Activated T-helper 2 cell treated with anti-CD3 and anti-CD28 coated beads, Interferon-gamma antibody, Interleukin-2, Interleukin-4, amounts not matched to agents 10 μg/mL and 5 μg/mL and 100 μg/mL, durations not matched to agents 14 hours and 24 hours and 36 hours (primary cell): ENCODE data around the gene MMP7. TPM values are rescaled to one million over a fixed set of nuclear protein-coding genes. Genes with fewer than 3 reads are reported as not detected.
A peak's percentile ranks its signal among the peaks of the same experiment; 100 is the strongest.

Experiments
- DNase-seq: peaks from one replicate; pipeline ENCODE4 v3.0.0; 2021; ENCODE audit warnings: low spot score
- H3K27ac Mint-ChIP-seq: one replicate; pipeline ENCODE4 v1.8.0; 2021; ENCODE audit warnings: mixed read lengths
- H3K27me3 Mint-ChIP-seq: one replicate; pipeline ENCODE4 v1.8.0; 2021; ENCODE audit warnings: low read depth, mixed read lengths
- H3K36me3 Mint-ChIP-seq: one replicate; pipeline ENCODE4 v1.8.0; 2021; ENCODE audit warnings: low read depth, mixed read lengths
- H3K4me1 Mint-ChIP-seq: one replicate; pipeline ENCODE4 v1.8.0; 2021; ENCODE audit warnings: low read depth, mixed read lengths
- H3K4me3 Mint-ChIP-seq: one replicate; pipeline ENCODE4 v1.8.0; 2021; ENCODE audit warnings: low read depth, mild to moderate bottlenecking, moderate library complexity, mixed read lengths
- H3K9me3 Mint-ChIP-seq: one replicate; pipeline ENCODE4 v1.8.0; 2021; ENCODE audit warnings: mixed read lengths
- intact Hi-C: fragments of 100-400 bp; cut with micrococcal nuclease; formaldehyde crosslinking; loops from one replicate; pipeline ENCODE4 v1.15.1; 2023
- total RNA-seq: library from RNA; stranded (reverse); gene quantifications from 2 replicates; pipeline ENCODE4 v1.2.3, GENCODE V29; 2022

The MMP7 gene, protein sequence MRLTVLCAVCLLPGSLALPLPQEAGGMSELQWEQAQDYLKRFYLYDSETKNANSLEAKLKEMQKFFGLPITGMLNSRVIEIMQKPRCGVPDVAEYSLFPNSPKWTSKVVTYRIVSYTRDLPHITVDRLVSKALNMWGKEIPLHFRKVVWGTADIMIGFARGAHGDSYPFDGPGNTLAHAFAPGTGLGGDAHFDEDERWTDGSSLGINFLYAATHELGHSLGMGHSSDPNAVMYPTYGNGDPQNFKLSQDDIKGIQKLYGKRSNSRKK
- total RNA-seq: not detected in 2 replicates

- no peak for DNase-seq
- Mint-ChIP-seq H3K27ac (no peak within 1 kb of the TSS), H3K27me3 (peaks cover 15% of the 10 kb centered on the region), H3K9me3 (no peaks in the 10 kb centered on the region), H3K36me3 (no peaks in the 10 kb centered on the region), H3K4me3 (no peak within 1 kb of the TSS), H3K4me1 (peaks cover 13% of the 10 kb centered on the region)
- intact Hi-C loops: loop anchor here (5.0 kb wide), 1 partner anchor 82 kb away; no protein-coding TSS in a partner anchor
These were observed at the start of gene MMP7 for GRCh38 chr11:102530558-102530957. Gene MMP7, minus strand, starts transcription at chr11:102530747. Its CDS starts 47 bp downstream, at chr11:102530700.

DNA sequence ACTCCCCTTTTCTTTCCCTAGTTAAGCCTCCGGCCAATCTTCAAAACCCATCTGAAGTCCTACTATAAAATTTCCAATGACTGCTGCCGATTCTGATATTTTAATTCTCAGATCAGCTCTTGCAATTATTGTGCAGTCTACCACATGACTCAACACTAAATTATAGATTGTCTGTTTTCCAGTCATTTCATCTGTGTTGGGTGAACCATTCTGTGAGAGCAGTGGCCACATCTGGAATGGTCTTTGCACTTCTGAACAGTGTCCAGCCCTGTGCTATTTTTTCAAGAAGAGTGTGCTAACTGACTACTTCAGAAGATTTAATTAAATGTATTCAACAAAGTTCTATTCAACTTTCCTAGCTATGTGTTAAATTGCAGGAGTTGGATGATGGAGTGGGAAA lies 47.2 kb upstream of the MMP7 start:
- Mint-ChIP-seq H3K27ac (no peak overlapping the region), H3K27me3 (no peaks in the 10 kb centered on the region), H3K4me3 (no peak overlapping the region), H3K4me1 (peaks cover 38% of the 10 kb centered on the region), H3K9me3 (peaks cover 15% of the 10 kb centered on the region), H3K36me3 (no peaks in the 10 kb centered on the region)
- DNase-seq: no peak
- intact Hi-C loops: loop anchor here (1.0 to 2.0 kb wide), 3 partner anchors 13 to 22 kb away; no protein-coding TSS in a partner anchor

DNA sequence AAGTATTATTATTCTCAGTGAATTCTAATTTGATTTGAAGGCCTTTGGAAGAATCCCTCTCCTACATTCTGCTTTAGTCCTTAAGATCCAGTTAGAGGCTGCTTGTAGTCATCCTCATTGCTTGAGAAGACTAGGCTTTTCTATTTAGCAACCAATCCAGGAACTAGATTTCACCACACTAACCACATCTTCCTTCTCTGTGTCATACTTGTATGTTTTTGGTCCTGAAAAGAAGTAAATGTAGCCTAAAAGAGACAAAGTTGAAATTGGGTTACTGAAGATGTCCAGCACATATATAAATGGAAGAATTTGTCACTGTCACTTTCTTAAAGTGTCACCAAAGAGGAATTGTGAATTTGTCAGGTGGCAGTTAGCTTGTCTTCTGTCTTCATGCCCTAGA lies 46.6 kb upstream of the MMP7 start:
- Mint-ChIP-seq H3K9me3 (peaks cover 18% of the 10 kb centered on the region), H3K27ac (no peak overlapping the region), H3K36me3 (no peaks in the 10 kb centered on the region), H3K27me3 (no peaks in the 10 kb centered on the region), H3K4me1 (peaks cover 36% of the 10 kb centered on the region), H3K4me3 (no peak overlapping the region)
- intact Hi-C loops: loop anchor here (1.0 to 2.0 kb wide), 3 partner anchors 14 to 22 kb away; no protein-coding TSS in a partner anchor
- DNase-seq: no peak

DNA sequence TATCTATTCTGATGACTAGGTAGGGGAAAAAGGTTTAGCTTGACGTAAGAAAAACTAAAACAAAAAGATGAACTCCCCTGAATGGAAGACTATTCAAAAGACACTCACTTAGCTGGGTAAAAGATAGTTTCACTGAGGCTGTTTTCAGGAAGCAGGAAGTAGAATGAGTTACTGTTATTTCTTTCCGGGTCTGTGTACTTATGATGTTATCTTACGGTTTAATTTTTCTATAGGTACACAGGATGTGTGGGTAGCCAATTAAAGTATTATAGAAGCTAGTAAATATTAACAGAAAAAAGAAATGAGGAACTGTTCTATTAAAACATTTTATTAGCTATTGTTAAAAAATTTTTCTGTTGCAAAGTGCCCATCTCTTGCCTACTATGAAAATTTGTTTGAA lies 45.8 kb upstream of the MMP7 start:
- no peak for DNase-seq
- Mint-ChIP-seq H3K4me3 (no peak overlapping the region), H3K27me3 (peaks cover 2% of the 10 kb centered on the region), H3K36me3 (no peaks in the 10 kb centered on the region), H3K27ac (no peak overlapping the region), H3K4me1 (peaks cover 36% of the 10 kb centered on the region), H3K9me3 (peaks cover 26% of the 10 kb centered on the region)
- intact Hi-C loops: loop anchor here (2.0 kb wide), 2 partner anchors 14 to 16 kb away; no protein-coding TSS in a partner anchor

GRCh38 chr11:102575012-102575411 lies 44.5 kb upstream of the MMP7 start:
- Mint-ChIP-seq H3K4me3 (no peak overlapping the region), H3K27ac (no peak overlapping the region), H3K36me3 (no peaks in the 10 kb centered on the region), H3K4me1 (peaks cover 24% of the 10 kb centered on the region), H3K27me3 (peaks cover 2% of the 10 kb centered on the region), H3K9me3 (peaks cover 26% of the 10 kb centered on the region)
- DNase-seq: no peak
- intact Hi-C loops: no loop called here

DNA sequence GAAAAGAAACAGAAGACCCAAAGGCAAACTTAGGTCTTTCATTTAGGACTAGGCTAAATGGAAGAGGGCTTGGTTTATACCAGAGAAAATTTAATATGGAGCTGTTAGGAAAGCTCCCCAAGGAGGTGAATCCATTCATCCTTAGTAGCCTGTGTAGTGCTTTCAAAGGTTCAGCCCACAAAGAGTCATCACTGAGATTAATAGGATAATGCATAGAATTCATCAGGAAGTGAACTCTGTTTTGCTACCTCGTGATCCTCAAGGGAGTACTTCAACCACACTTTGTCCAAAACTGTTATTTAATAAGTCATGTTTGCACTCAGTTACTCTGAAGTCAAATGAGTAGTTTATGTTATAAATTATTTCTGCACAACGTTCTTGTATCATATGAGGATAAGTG lies 43.3 kb upstream of the MMP7 start:
- peaks cover 33% of the 10 kb centered on the region for H3K9me3 Mint-ChIP-seq
- H3K4me1 Mint-ChIP-seq: peaks cover 22% of the 10 kb centered on the region
- no peak overlapping the region for H3K4me3 Mint-ChIP-seq
- no peak for DNase-seq
- peaks cover 6% of the 10 kb centered on the region for H3K36me3 Mint-ChIP-seq
- H3K27ac Mint-ChIP-seq: no peak overlapping the region
- H3K27me3 Mint-ChIP-seq: peaks cover 2% of the 10 kb centered on the region
- intact Hi-C loops: no loop called here

DNA sequence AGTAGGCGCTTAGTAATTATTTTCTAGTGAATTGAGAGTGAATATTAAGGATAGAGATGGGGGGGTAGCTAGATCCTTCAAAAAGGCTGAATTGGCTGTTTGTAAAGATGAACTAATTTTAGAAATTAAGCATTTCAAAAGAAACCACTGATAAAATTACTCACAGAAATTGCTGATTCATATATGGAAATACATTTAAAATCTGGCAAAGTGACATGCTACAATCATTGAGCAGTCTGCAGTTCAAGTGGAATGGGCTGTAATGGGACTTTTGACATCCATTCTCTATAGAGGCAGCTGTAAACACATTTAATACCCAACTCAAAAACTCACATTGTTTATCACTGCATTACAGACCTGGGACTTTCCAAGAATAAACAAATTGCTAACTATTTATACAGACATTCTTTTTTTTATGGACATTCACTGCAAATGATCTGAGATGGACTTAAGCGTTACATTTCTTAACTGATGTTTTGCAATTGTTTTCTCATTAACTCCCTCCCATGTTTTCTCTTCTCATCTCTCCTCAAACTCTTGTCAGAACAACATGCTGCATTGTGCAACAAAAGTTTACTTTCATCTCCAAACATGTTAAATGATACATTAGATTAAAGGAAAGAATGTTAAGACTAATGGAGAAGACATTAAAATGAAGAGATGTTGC lies 42.1 kb upstream of the MMP7 start:
- H3K4me1 Mint-ChIP-seq: peaks cover 20% of the 10 kb centered on the region
- H3K27me3 Mint-ChIP-seq: peaks cover 2% of the 10 kb centered on the region
- DNase-seq: no peak
- H3K36me3 Mint-ChIP-seq: peaks cover 17% of the 10 kb centered on the region
- no peak overlapping the region for H3K27ac Mint-ChIP-seq
- intact Hi-C loops: no loop called here
- H3K9me3 Mint-ChIP-seq: peaks cover 45% of the 10 kb centered on the region
- no peak overlapping the region for H3K4me3 Mint-ChIP-seq

- peaks cover 4% of the 10 kb centered on the region for H3K4me1 Mint-ChIP-seq
- H3K36me3 Mint-ChIP-seq: peaks cover 28% of the 10 kb centered on the region
- no peak overlapping the region for H3K4me3 Mint-ChIP-seq
- H3K9me3 Mint-ChIP-seq: peaks cover 45% of the 10 kb centered on the region
- intact Hi-C loops: no loop called here
- no peak for DNase-seq
- peaks cover 2% of the 10 kb centered on the region for H3K27me3 Mint-ChIP-seq
- no peak overlapping the region for H3K27ac Mint-ChIP-seq
These were observed 38.3 kb upstream of the MMP7 start for GRCh38 chr11:102568851-102569250.

GRCh38 chr11:102566112-102566511 lies 35.6 kb upstream of the MMP7 start:
- Mint-ChIP-seq H3K9me3 (peaks cover 35% of the 10 kb centered on the region), H3K27ac (no peak overlapping the region), H3K27me3 (peaks cover 3% of the 10 kb centered on the region), H3K36me3 (peaks cover 28% of the 10 kb centered on the region), H3K4me3 (no peak overlapping the region), H3K4me1 (peaks cover 28% of the 10 kb centered on the region)
- no peak for DNase-seq
- intact Hi-C loops: no loop called here

- Mint-ChIP-seq H3K27ac (no peak overlapping the region), H3K9me3 (peaks cover 29% of the 10 kb centered on the region), H3K4me3 (no peak overlapping the region), H3K36me3 (peaks cover 26% of the 10 kb centered on the region), H3K27me3 (peaks cover 3% of the 10 kb centered on the region), H3K4me1 (peaks cover 43% of the 10 kb centered on the region)
- intact Hi-C loops: loop anchor here (1.0 to 5.0 kb wide), 3 partner anchors 25 to 217 kb away; partner anchors contain the start of genes BIRC2 and TMEM123
- no peak for DNase-seq
These were observed 33.6 kb upstream of the MMP7 start for GRCh38 chr11:102564110-102564509.

DNA sequence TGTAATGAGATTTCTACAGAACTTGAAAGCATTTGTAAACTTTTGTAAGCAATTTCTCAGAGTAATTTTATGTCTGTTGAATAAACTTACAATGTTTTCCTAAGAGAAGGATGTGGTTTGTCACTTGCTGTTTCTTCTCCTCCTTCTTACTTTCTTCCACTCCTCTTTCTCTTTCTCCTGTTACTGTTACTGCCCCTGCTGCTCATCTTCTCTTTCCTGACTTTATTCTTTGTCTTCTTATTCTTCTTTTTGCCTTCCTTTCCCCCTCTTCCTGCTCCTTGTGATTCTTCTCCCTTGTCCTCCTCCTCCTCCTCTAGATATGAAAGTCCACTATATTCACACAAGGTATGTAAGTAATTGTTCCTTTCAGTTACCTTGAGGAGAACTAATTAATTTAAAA lies 31.1 kb upstream of the MMP7 start:
- peak overlapping the region; percentile 33 for H3K27ac Mint-ChIP-seq

GRCh38 chr11:102560555-102561011 lies 30.0 kb upstream of the MMP7 start:
- Mint-ChIP-seq H3K4me3 (peak overlapping the region; percentile 54), H3K36me3 (peaks cover 4% of the 10 kb centered on the region), H3K27me3 (peaks cover 3% of the 10 kb centered on the region), H3K4me1 (peaks cover 45% of the 10 kb centered on the region), H3K27ac (peak overlapping the region; percentile 75), H3K9me3 (no peaks in the 10 kb centered on the region)
- intact Hi-C loops: loop anchor here (1.0 to 5.0 kb wide), 4 partner anchors 16 to 213 kb away; partner anchors contain the start of genes BIRC2 and TMEM123
- no peak for DNase-seq

More for the DNA sequence above, 31.1 kb upstream of the MMP7 start:
- H3K4me3 Mint-ChIP-seq: peak overlapping the region; percentile 54
- H3K36me3 Mint-ChIP-seq: peaks cover 8% of the 10 kb centered on the region
- DNase-seq: no peak
- intact Hi-C loops: loop anchor here (2.0 to 5.0 kb wide), 3 partner anchors 15 to 214 kb away; partner anchors contain the start of genes BIRC2 and TMEM123
- peaks cover 3% of the 10 kb centered on the region for H3K27me3 Mint-ChIP-seq
- H3K9me3 Mint-ChIP-seq: peaks cover 8% of the 10 kb centered on the region
- peaks cover 45% of the 10 kb centered on the region for H3K4me1 Mint-ChIP-seq

DNA sequence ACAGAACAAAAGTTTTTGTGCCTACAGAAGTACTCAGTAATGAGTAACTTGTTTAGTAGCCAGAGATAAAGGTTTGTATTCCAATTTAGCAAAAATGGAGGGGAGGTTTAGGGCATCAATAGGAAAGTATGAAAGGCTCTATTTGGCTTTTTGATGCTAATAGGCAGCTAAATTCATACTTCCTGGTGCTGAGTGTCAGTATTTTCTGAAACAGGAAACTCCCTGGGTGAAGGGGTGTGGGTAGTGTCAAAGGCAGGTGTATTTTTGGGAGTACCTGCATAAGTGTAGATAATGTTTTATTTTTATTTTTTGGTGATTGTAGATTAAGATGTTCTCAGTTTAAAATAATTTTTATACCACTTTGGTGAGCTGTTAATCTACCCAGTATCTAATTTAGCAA lies 29.3 kb upstream of the MMP7 start:
- H3K36me3 Mint-ChIP-seq: peaks cover 4% of the 10 kb centered on the region
- intact Hi-C loops: loop anchor here (1.0 to 5.0 kb wide), 4 partner anchors 17 to 213 kb away; partner anchors contain the start of genes BIRC2 and TMEM123
- DNase-seq: no peak
- no peak overlapping the region for H3K27ac Mint-ChIP-seq
- peaks cover 45% of the 10 kb centered on the region for H3K4me1 Mint-ChIP-seq
- H3K27me3 Mint-ChIP-seq: peaks cover 3% of the 10 kb centered on the region
- H3K4me3 Mint-ChIP-seq: no peak overlapping the region
- H3K9me3 Mint-ChIP-seq: no peaks in the 10 kb centered on the region
